Endothelial cell of umbilical vein (primary cell): ENCODE data around the gene LAMC3. TPM values are rescaled to one million over a fixed set of nuclear protein-coding genes. Genes with fewer than 3 reads are reported as not detected.

ENCODE experiments used
- BruUV-seq: library from RNA; stranded (reverse); fragments of 400-500 nt; replicated peaks from 2 replicates; lab custom pipeline; 2021; lab: Mats Ljungman, UMichigan
- CTCF ChIA-PET: fragments of 300-600, 350-600 bp; sonication (Branson Sonifier 250); formaldehyde crosslinking; loops from one replicate; lab custom pipeline; 2021; ENCODE audit warnings: antibody characterized with exemption, inconsistent platforms; lab: Charles Lee
- POLR2A ChIA-PET: fragments of 300-600, 350-600 bp; sonication (Branson Sonifier 250); formaldehyde crosslinking; loops from one replicate; lab custom pipeline; 2021; ENCODE audit warnings: antibody characterized with exemption, inconsistent platforms; lab: Charles Lee
- DNase-seq: peaks from one replicate; pipeline ENCODE4 v3.0.0-alpha.2; 2011; ENCODE audit warnings: low read depth, low spot score
- FAIRE-seq: peaks from 2 replicates; lab custom pipeline; 2011; peaks lifted over from hg19 to GRCh38; lab: Jason Lieb, UNC
- H2AFZ ChIP-seq: 2 replicates; pipeline ENCODE4 v1.6.0; 2012; ENCODE audit warnings: low read depth, low read length, control low read depth, inconsistent platforms
- H3K27ac ChIP-seq: 2 replicates; pipeline ENCODE4 v1.5.1; 2011; ENCODE audit warnings: low read depth, mild to moderate bottlenecking, control low read depth, low read length, moderate library complexity; ENCODE audit not compliant: insufficient read depth
- H3K27me3 ChIP-seq, 2 experiments: 2 replicates each; pipeline versions ENCODE4 v1.6.0 to v1.6.1; 2011; ENCODE audit warnings: low read length in 2 of 2, mixed read lengths in 1 of 2; ENCODE audit not compliant: control insufficient read depth in 2 of 2, insufficient read depth in 2 of 2
- H3K36me3 ChIP-seq, 2 experiments: 2 replicates in 1 of 2; 3 replicates in 1 of 2; pipeline ENCODE4 v1.5.1; 2011; ENCODE audit warnings: low read length in 2 of 2, mild to moderate bottlenecking in 1 of 2, moderate library complexity in 1 of 2; ENCODE audit not compliant: control insufficient read depth in 2 of 2, insufficient read depth in 2 of 2; ENCODE audit errors: extremely low read depth in 1 of 2
- H3K4me1 ChIP-seq: 3 replicates; pipeline ENCODE4 v1.5.1; 2011; ENCODE audit warnings: mild to moderate bottlenecking, low read length; ENCODE audit not compliant: control insufficient read depth, insufficient read depth; ENCODE audit errors: extremely low read depth
- H3K4me2 ChIP-seq: 2 replicates; pipeline ENCODE4 v1.6.1; 2011; ENCODE audit warnings: low read length, control low read depth, mixed read lengths; ENCODE audit not compliant: insufficient read depth
- H3K4me3 ChIP-seq, 3 experiments: fragments of 200-600 bp in 1 of 3; sonication (generic), shearing (Covaris generic) in 1 of 3; replicated peaks in 1 of 3; 2 replicates each; pipeline ENCODE4 v1.5.1; 2011 to 2016; ENCODE audit warnings: control low read depth in 3 of 3, low read length in 3 of 3, mild to moderate bottlenecking in 2 of 3, inconsistent platforms in 1 of 3, low read depth in 1 of 3, moderate library complexity in 1 of 3; ENCODE audit not compliant: insufficient read depth in 1 of 3
- H3K79me2 ChIP-seq: 2 replicates; pipeline ENCODE4 v1.6.0; 2012; ENCODE audit warnings: low read length, inconsistent platforms; ENCODE audit not compliant: control insufficient read depth, insufficient read depth
- H3K9ac ChIP-seq: replicated peaks from 2 replicates; pipeline ENCODE3; 2011; ENCODE audit warnings: low read length, control low read depth; ENCODE audit not compliant: insufficient read depth; ENCODE audit errors: extremely low read depth
- H3K9me1 ChIP-seq: replicated peaks from 3 replicates; pipeline ENCODE4 v1.6.0; 2011; ENCODE audit warnings: mild to moderate bottlenecking, low read length; ENCODE audit not compliant: control insufficient read depth, insufficient read depth; ENCODE audit errors: extremely low read depth
- H3K9me3 ChIP-seq: replicated peaks from 2 replicates; pipeline ENCODE4 v1.5.1; 2012; ENCODE audit warnings: low read length, inconsistent platforms; ENCODE audit not compliant: control insufficient read depth, insufficient read depth
- H4K20me1 ChIP-seq: replicated peaks from 2 replicates; pipeline ENCODE3; 2011; ENCODE audit warnings: mild to moderate bottlenecking, low read length; ENCODE audit not compliant: control insufficient read depth, insufficient read depth; ENCODE audit errors: extremely low read depth
- EZH2 ChIP-seq: IDR thresholded peaks from 2 replicates; pipeline ENCODE4 v1.6.1; 2012; ENCODE audit warnings: borderline replicate concordance, low read depth, mild to moderate bottlenecking, moderate library complexity, low read length, inconsistent platforms; ENCODE audit not compliant: severe bottlenecking
- FOS ChIP-seq: IDR thresholded peaks from 2 replicates; pipeline ENCODE4 v1.6.1; 2011; ENCODE audit warnings: mild to moderate bottlenecking, low read length, moderate library complexity, borderline replicate concordance; ENCODE audit not compliant: insufficient read depth
- GATA2 ChIP-seq: IDR thresholded peaks from 2 replicates; pipeline ENCODE4 v1.7.0; 2011; ENCODE audit warnings: low read depth, mild to moderate bottlenecking, moderate library complexity, mixed read lengths, low read length; ENCODE audit not compliant: insufficient read length, insufficient read depth
- JUN ChIP-seq: IDR thresholded peaks from 2 replicates; pipeline ENCODE4 v1.6.1; 2011; ENCODE audit warnings: borderline replicate concordance, low read depth; ENCODE audit not compliant: insufficient read length, insufficient read depth
- MYC ChIP-seq: IDR thresholded peaks from one replicate; pipeline ENCODE4 v1.6.1; 2011; ENCODE audit warnings: mild to moderate bottlenecking, low read depth, low read length
- POLR2A ChIP-seq: IDR thresholded peaks from 2 replicates; pipeline ENCODE4 v1.6.1; 2012; ENCODE audit warnings: low read depth, mild to moderate bottlenecking, control low read depth, low read length
- POLR2AphosphoS5 ChIP-seq: IDR thresholded peaks from 2 replicates; pipeline ENCODE4 v1.6.1; 2012; ENCODE audit warnings: low read depth, mild to moderate bottlenecking, control low read depth, low read length, moderate library complexity; ENCODE audit not compliant: insufficient read depth
- dilution Hi-C: fragments of 300-500 bp; cut with MboI; formaldehyde crosslinking; loops from one replicate; pipeline ENCODE4 v1.15.0; 2019; ENCODE audit warnings: low sequenced_read_pairs; ENCODE audit not compliant: extremely low pct_ligation_motif_present
- intact Hi-C: fragments of 100-400 bp; cut with micrococcal nuclease; formaldehyde crosslinking; loops from one replicate; pipeline ENCODE4 v1.10.0; 2022
- polyA plus RNA-seq, 4 experiments: library from polyadenylated mRNA; depleted of rRNA in 3 of 4; stranded (reverse) in 3 of 4; unstranded in 1 of 4; fragments of >200 nt; gene quantifications; 2 replicates each; pipeline versions ENCODE4 v1.2.1 to v1.2.3, GENCODE V29; 2011 to 2012; ENCODE audit warnings: missing spikeins in 1 of 4
- total RNA-seq: library from RNA; stranded (reverse); gene quantifications from 2 replicates; pipeline ENCODE4 v1.2.3, GENCODE V29; 2021
- TF ChIP-seq, protein P1 (sequence below), 2 donors: IDR thresholded peaks; 1 replicate in 1 of 2; 2 replicates in 1 of 2; pipeline ENCODE4 v1.5.1; 2011; ENCODE audit warnings: low read length in 2 of 2, mild to moderate bottlenecking in 2 of 2, moderate library complexity in 2 of 2, control low read depth in 1 of 2, inconsistent platforms in 1 of 2, low read depth in 1 of 2; ENCODE audit not compliant: insufficient read depth in 1 of 2; ENCODE audit errors: extremely low read depth in 1 of 2
- TF ChIP-seq, protein P2 (sequence below): IDR thresholded peaks from 2 replicates; pipeline ENCODE4 v1.6.1; 2011; ENCODE audit not compliant: insufficient read depth, insufficient read length

Gene LAMC3
- total and polyA plus RNA-seq, 2 donors (not counting 3 experiments of a cell fraction or from before 2014, with no cell fraction given), result 0.18 to 0.38 TPM

DNA sequence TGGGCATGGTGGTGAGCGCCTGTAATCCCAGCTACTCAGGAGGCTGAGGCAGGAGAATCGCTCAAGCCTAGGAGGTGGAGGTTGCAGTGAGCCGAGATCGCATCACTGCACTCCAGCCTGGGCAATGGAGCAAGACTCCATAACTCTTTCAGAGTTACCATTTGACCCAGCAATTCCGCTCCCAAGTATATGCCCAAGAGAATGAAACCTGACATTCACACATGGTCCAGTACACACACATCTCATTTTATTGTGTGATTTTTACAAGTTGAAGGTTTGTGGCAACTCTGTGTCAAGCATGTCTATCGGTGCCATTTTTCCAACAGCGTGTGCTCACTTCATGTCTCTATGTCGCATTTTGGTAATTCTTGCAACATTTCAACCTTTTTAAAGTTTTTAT is 45.1 kb upstream of the LAMC3 start:
- H3K9me1 ChIP-seq, result no peaks in the 10 kb centered on the region
- no peaks in the 10 kb centered on the region for H3K27me3 ChIP-seq
- no peaks in the 10 kb centered on the region for H3K79me2 ChIP-seq
- H3K4me3 ChIP-seq, result no peak overlapping the region
- no peak overlapping the region for H3K9ac ChIP-seq
- H2AFZ ChIP-seq, result no peak overlapping the region
- H3K27ac ChIP-seq, result no peak overlapping the region
- TF ChIP-seq POLR2AphosphoS5 (no peak), MYC (no peak), EZH2 (no peak), GATA2 (no peak), FOS (no peak), JUN (no peak), POLR2A (no peak)
- TF ChIP-seq, protein P1, sequence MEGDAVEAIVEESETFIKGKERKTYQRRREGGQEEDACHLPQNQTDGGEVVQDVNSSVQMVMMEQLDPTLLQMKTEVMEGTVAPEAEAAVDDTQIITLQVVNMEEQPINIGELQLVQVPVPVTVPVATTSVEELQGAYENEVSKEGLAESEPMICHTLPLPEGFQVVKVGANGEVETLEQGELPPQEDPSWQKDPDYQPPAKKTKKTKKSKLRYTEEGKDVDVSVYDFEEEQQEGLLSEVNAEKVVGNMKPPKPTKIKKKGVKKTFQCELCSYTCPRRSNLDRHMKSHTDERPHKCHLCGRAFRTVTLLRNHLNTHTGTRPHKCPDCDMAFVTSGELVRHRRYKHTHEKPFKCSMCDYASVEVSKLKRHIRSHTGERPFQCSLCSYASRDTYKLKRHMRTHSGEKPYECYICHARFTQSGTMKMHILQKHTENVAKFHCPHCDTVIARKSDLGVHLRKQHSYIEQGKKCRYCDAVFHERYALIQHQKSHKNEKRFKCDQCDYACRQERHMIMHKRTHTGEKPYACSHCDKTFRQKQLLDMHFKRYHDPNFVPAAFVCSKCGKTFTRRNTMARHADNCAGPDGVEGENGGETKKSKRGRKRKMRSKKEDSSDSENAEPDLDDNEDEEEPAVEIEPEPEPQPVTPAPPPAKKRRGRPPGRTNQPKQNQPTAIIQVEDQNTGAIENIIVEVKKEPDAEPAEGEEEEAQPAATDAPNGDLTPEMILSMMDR (IDR thresholded peaks at IDR 0.05; ENCODE audit: extremely low read depth in 1 of 2, insufficient read depth in 1 of 2, low read depth in 1 of 2, low read length in 2 of 2), result no peak
- TF ChIP-seq, protein P2, sequence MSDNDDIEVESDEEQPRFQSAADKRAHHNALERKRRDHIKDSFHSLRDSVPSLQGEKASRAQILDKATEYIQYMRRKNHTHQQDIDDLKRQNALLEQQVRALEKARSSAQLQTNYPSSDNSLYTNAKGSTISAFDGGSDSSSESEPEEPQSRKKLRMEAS, result no peak
- H3K4me2 ChIP-seq, result no peak overlapping the region
- H3K4me1 ChIP-seq, result peaks cover 12% of the 10 kb centered on the region
- intact Hi-C loops (no loop called here), dilution Hi-C loops (no loop called here)
- no peaks in the 10 kb centered on the region for H3K9me3 ChIP-seq
- no peaks in the 10 kb centered on the region for H3K36me3 ChIP-seq
- ChIA-PET CTCF (no interaction called here), POLR2A (no interaction called here)
- no peak for FAIRE-seq
- H4K20me1 ChIP-seq, result no peaks in the 10 kb centered on the region
- no TSS peak for BruUV-seq
- no peak for DNase-seq
